Mesenchymal stem cell (in vitro differentiated cells and primary cell): ENCODE data around the gene WDR62.

Source experiments
- DNase-seq: peaks from one replicate; pipeline ENCODE4 v3.0.0-alpha.2; 2013
- H2AFZ ChIP-seq: one replicate; pipeline ENCODE4 v1.6.1; 2013; ENCODE audit warnings: low read depth, mild to moderate bottlenecking, control low read depth, inconsistent platforms, low read length, moderate library complexity
- H2AK5ac ChIP-seq: 2 replicates; pipeline ENCODE4 v1.6.1; 2013; ENCODE audit warnings: low read length, moderate library complexity, mild to moderate bottlenecking, inconsistent platforms; ENCODE audit not compliant: severe bottlenecking
- H2BK120ac ChIP-seq: one replicate; pipeline ENCODE4 v1.6.1; 2013; ENCODE audit warnings: low read depth, mild to moderate bottlenecking, inconsistent platforms, low read length, moderate library complexity
- H2BK12ac ChIP-seq, 2 experiments: one replicate each; pipeline ENCODE4 v1.6.1; 2013; ENCODE audit warnings: inconsistent platforms in 2 of 2, low read length in 2 of 2, mild to moderate bottlenecking in 2 of 2, moderate library complexity in 2 of 2, control low read depth in 1 of 2
- H2BK15ac ChIP-seq: one replicate; pipeline ENCODE4 v1.6.1; 2013; ENCODE audit warnings: mild to moderate bottlenecking, low read depth, inconsistent platforms; ENCODE audit not compliant: poor library complexity, severe bottlenecking
- H2BK5ac ChIP-seq: 2 replicates; pipeline ENCODE4 v1.6.1; 2013; ENCODE audit warnings: low read depth, mild to moderate bottlenecking, low read length, control low read depth, inconsistent platforms; ENCODE audit not compliant: poor library complexity, severe bottlenecking
- H3K14ac ChIP-seq, 2 experiments: one replicate each; pipeline ENCODE4 v1.6.1; 2013; ENCODE audit warnings: inconsistent platforms in 2 of 2, low read length in 2 of 2, control low read depth in 1 of 2, mild to moderate bottlenecking in 1 of 2, moderate library complexity in 1 of 2
- H3K18ac ChIP-seq, 2 experiments: one replicate each; pipeline ENCODE4 v1.6.1; 2013; ENCODE audit warnings: inconsistent platforms in 2 of 2, low read length in 2 of 2, control low read depth in 1 of 2, low read depth in 1 of 2, mild to moderate bottlenecking in 1 of 2
- H3K23ac ChIP-seq, 2 experiments: one replicate each; pipeline ENCODE4 v1.6.1; 2013; ENCODE audit warnings: inconsistent platforms in 2 of 2, low read length in 2 of 2, mild to moderate bottlenecking in 2 of 2, moderate library complexity in 2 of 2, control low read depth in 1 of 2
- H3K27ac ChIP-seq: 2 replicates; pipeline ENCODE4 v1.5.1; 2013; ENCODE audit warnings: mild to moderate bottlenecking, moderate library complexity, low read length, control low read depth, inconsistent platforms; ENCODE audit not compliant: poor library complexity, severe bottlenecking
- H3K27me3 ChIP-seq, 2 experiments: 2 replicates each; pipeline versions ENCODE4 v1.6.1 to v1.7.0; 2013; ENCODE audit warnings: low read length in 2 of 2, mild to moderate bottlenecking in 2 of 2, moderate library complexity in 2 of 2, control low read depth in 1 of 2, inconsistent platforms in 1 of 2; ENCODE audit not compliant: control insufficient read depth in 1 of 2, insufficient read depth in 1 of 2
- H3K36me3 ChIP-seq, 2 experiments: 2 replicates each; pipeline versions ENCODE4 v1.6.1 to v1.7.0; 2013; ENCODE audit warnings: low read length in 2 of 2, control low read depth in 1 of 2, inconsistent platforms in 1 of 2, low read depth in 1 of 2, mild to moderate bottlenecking in 1 of 2; ENCODE audit not compliant: insufficient read depth in 2 of 2, control insufficient read depth in 1 of 2
- H3K4ac ChIP-seq, 2 experiments: one replicate each; pipeline ENCODE4 v1.6.1; 2013; ENCODE audit warnings: inconsistent platforms in 2 of 2, low read length in 2 of 2, mild to moderate bottlenecking in 2 of 2, moderate library complexity in 2 of 2, control low read depth in 1 of 2, low read depth in 1 of 2
- H3K4me1 ChIP-seq: 2 replicates; pipeline ENCODE4 v1.6.1; 2013; ENCODE audit warnings: low read depth, low read length, control low read depth; ENCODE audit not compliant: control insufficient read depth, insufficient read depth
- H3K4me2 ChIP-seq: 2 replicates; pipeline ENCODE4 v1.6.1; 2013; ENCODE audit warnings: low read length, mild to moderate bottlenecking, inconsistent platforms; ENCODE audit not compliant: poor library complexity, severe bottlenecking
- H3K4me3 ChIP-seq, 2 experiments: 2 replicates each; pipeline versions ENCODE4 v1.5.1 to v1.7.0; 2013; ENCODE audit warnings: low read length in 2 of 2, mild to moderate bottlenecking in 2 of 2, control low read depth in 1 of 2, low read depth in 1 of 2; ENCODE audit not compliant: insufficient read depth in 1 of 2
- H3K79me1 ChIP-seq: replicated peaks from 2 replicates; pipeline ENCODE4 v1.6.1; 2013; ENCODE audit warnings: mild to moderate bottlenecking, control low read depth, low read length, inconsistent platforms; ENCODE audit not compliant: poor library complexity, severe bottlenecking
- H3K9ac ChIP-seq: 2 replicates; pipeline ENCODE4 v1.7.0; 2013; ENCODE audit warnings: mild to moderate bottlenecking, low read length, moderate library complexity
- H3K9me3 ChIP-seq: 2 replicates; pipeline ENCODE4 v1.7.0; 2013; ENCODE audit warnings: mild to moderate bottlenecking, low read length; ENCODE audit not compliant: control insufficient read depth
- H4K8ac ChIP-seq: one replicate; pipeline ENCODE4 v1.6.1; 2013; ENCODE audit warnings: inconsistent platforms, mild to moderate bottlenecking, low read length, moderate library complexity
- H4K91ac ChIP-seq: one replicate; pipeline ENCODE4 v1.6.1; 2013; ENCODE audit warnings: mild to moderate bottlenecking, low read length, inconsistent platforms
- WGBS: methylation state at CpG from one replicate; pipeline ENCODE4 v1.1.7; 2013; ENCODE audit warnings: mixed read lengths; 5-methylcytosine and 5-hydroxymethylcytosine counted together

WDR62 gene

GRCh38 chr19:36072081-36072480 is 17.4 kb downstream of the WDR62 start:
- Histone ChIP-seq H3K14ac (no peak overlapping the region), H2BK5ac (no peak overlapping the region), H4K91ac (no peak overlapping the region), H2BK15ac (no peak overlapping the region), H3K79me1 (peaks cover 5% of the 10 kb centered on the region), H3K9me3 (no peaks in the 10 kb centered on the region), H3K18ac (no peak overlapping the region), H4K8ac (no peak overlapping the region), H3K27me3 (no peaks in the 10 kb centered on the region), H2BK12ac (no peak overlapping the region), H3K4ac (no peak overlapping the region), H3K9ac (no peak overlapping the region), H3K4me3 (no peak overlapping the region), H3K4me1 (peaks cover 3% of the 10 kb centered on the region), H3K23ac (no peak overlapping the region), H3K27ac (no peak overlapping the region), H2AFZ (no peak overlapping the region), H3K4me2 (no peak overlapping the region), H2BK120ac (no peak overlapping the region), H3K36me3 (peaks cover 3 to 22% of the 10 kb centered on the region in 2 experiments), H2AK5ac (no peak overlapping the region)
- 92% methylated on average over 8 of the region's 8 CpGs for WGBS
- DNase-seq: no peak

- Histone ChIP-seq H3K14ac (no peak overlapping the region), H3K27ac (no peak overlapping the region), H2AFZ (no peak overlapping the region), H2BK15ac (no peak overlapping the region), H4K91ac (no peak overlapping the region), H2AK5ac (no peak overlapping the region), H2BK12ac (no peak overlapping the region), H4K8ac (no peak overlapping the region), H3K18ac (no peak overlapping the region), H3K23ac (no peak overlapping the region), H3K4me1 (peaks cover 3% of the 10 kb centered on the region), H3K9ac (no peak overlapping the region), H3K79me1 (peaks cover 5% of the 10 kb centered on the region), H3K27me3 (no peaks in the 10 kb centered on the region), H2BK5ac (no peak overlapping the region), H3K4me3 (no peak overlapping the region), H3K36me3 (peaks cover 0 to 14% of the 10 kb centered on the region in 2 experiments), H2BK120ac (no peak overlapping the region), H3K9me3 (no peaks in the 10 kb centered on the region), H3K4ac (no peak overlapping the region), H3K4me2 (no peak overlapping the region)
- no peak for DNase-seq
- 84% methylated on average over 10 of the region's 10 CpGs for WGBS
Measured at GRCh38 chr19:36073121-36073876, 18.6 kb downstream of the WDR62 start.

- Histone ChIP-seq H3K27ac (no peak overlapping the region), H3K27me3 (no peaks in the 10 kb centered on the region), H2BK15ac (no peak overlapping the region), H3K14ac (no peak overlapping the region), H3K18ac (no peak overlapping the region), H3K4me3 (no peak overlapping the region), H4K8ac (no peak overlapping the region), H3K79me1 (peaks cover 2% of the 10 kb centered on the region), H4K91ac (no peak overlapping the region), H3K4me1 (peaks cover 2% of the 10 kb centered on the region), H2BK12ac (no peak overlapping the region), H2BK5ac (no peak overlapping the region), H3K9ac (no peak overlapping the region), H3K9me3 (no peaks in the 10 kb centered on the region), H2BK120ac (no peak overlapping the region), H3K4me2 (no peak overlapping the region), H3K23ac (no peak overlapping the region), H3K4ac (no peak overlapping the region), H2AK5ac (no peak overlapping the region), H2AFZ (no peak overlapping the region), H3K36me3 (peaks cover 0 to 28% of the 10 kb centered on the region in 2 experiments)
- DNase-seq: no peak
- WGBS: 97% methylated on average over 3 of the region's 3 CpGs
Measured at GRCh38 chr19:36079389-36079945, 24.8 kb downstream of the WDR62 start.

DNA sequence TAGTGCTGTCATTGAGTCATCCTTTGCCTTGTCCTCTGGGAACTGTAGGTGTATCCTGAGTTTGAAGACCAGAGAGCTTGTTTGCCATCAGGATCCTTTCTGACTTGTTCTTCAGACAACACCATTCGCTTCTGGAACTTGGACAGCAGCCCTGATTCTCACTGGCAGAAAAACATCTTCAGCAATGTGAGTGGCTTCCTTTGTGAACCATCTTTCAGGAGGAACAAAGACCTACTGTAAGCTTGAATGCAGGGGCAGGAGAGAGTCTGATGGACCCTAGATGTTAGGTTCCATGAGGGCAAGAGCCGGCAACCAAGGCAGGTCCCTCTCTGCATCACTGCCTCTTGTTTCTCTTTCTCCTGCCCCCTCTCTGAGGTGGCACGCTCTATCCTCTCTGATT is 26.7 kb downstream of the WDR62 start:
- no peak overlapping the region for H2BK15ac ChIP-seq
- H2BK12ac ChIP-seq: no peak overlapping the region
- H2BK120ac ChIP-seq: no peak overlapping the region
- 96% methylated on average over 3 of the region's 3 CpGs for WGBS
- no peaks in the 10 kb centered on the region for H3K27me3 ChIP-seq
- no peak overlapping the region for H3K4me2 ChIP-seq
- DNase-seq: no peak
- H3K14ac ChIP-seq: no peak overlapping the region
- H2BK5ac ChIP-seq: no peak overlapping the region
- no peaks in the 10 kb centered on the region for H3K9me3 ChIP-seq
- no peak overlapping the region for H4K8ac ChIP-seq
- no peak overlapping the region for H2AK5ac ChIP-seq
- no peak overlapping the region for H3K23ac ChIP-seq
- no peak overlapping the region for H3K4ac ChIP-seq
- no peak overlapping the region for H2AFZ ChIP-seq
- H3K79me1 ChIP-seq: peaks cover 3% of the 10 kb centered on the region
- no peak overlapping the region for H3K4me3 ChIP-seq
- H3K27ac ChIP-seq: no peak overlapping the region
- no peak overlapping the region for H3K9ac ChIP-seq
- H3K4me1 ChIP-seq: peaks cover 2% of the 10 kb centered on the region
- H3K36me3 ChIP-seq: peaks cover 0 to 28% of the 10 kb centered on the region in 2 experiments
- H3K18ac ChIP-seq: no peak overlapping the region
- H4K91ac ChIP-seq: no peak overlapping the region
